A549 (cell line): ENCODE measurements around the gene SPATA13. TPM values are rescaled to one million over a fixed set of nuclear protein-coding genes. Genes with fewer than 3 reads are reported as not detected.
"Not testable (repeated sequence)": the region's sequence is repeated elsewhere in the genome, so short reads cannot be mapped to it uniquely, and the experiment has no call there.

Source experiments
- ATAC-seq, 2 experiments: fragments of 200-7000 bp in 1 of 2; fragments of >200 bp in 1 of 2; cut with Nextera tagmentation in 1 of 2; cut with Tn5 transposase in 1 of 2; 3 replicates each; pipeline versions ENCODE4 v1.8.0 to v1.9.1; 2018 to 2020; ENCODE audit warnings: mild to moderate bottlenecking in 1 of 2, moderate library complexity in 1 of 2
- CTCF ChIA-PET: fragments of 300-600 bp; sonication (Branson Sonifier 250); formaldehyde crosslinking; extraction: SDS; loops from one replicate; lab custom pipeline; 2021; ENCODE audit warnings: antibody characterized with exemption, inconsistent platforms; lab: Yijun Ruan, JAX
- POLR2A ChIA-PET: fragments of 350-600 bp; formaldehyde crosslinking; extraction: SDS; loops from one replicate; lab custom pipeline; 2021; ENCODE audit warnings: antibody characterized with exemption, inconsistent platforms; lab: Yijun Ruan, JAX
- DNase-seq, 2 experiments: peaks; one replicate each; pipeline versions ENCODE4 v3.0.0 to v3.0.0-alpha.2; 2011 to 2016; ENCODE audit warnings: low read depth in 1 of 2, low spot score in 1 of 2
- FAIRE-seq: peaks from 2 replicates; lab custom pipeline; 2011; peaks lifted over from hg19 to GRCh38; lab: Jason Lieb, UNC
- H3K27ac ChIP-seq, 2 experiments: fragments of >200 bp; sonication (Bioruptor Twin); formaldehyde crosslinking; 3 replicates each; pipeline ENCODE4 v1.5.1; 2016 to 2017
- H3K4me1 ChIP-seq: fragments of >200 bp; sonication (Bioruptor Twin); formaldehyde crosslinking; 3 replicates; pipeline ENCODE4 v1.6.1; 2016
- H3K4me2 ChIP-seq: fragments of >200 bp; sonication (Bioruptor Twin); formaldehyde crosslinking; 3 replicates; pipeline ENCODE4 v1.6.1; 2016
- H3K4me3 ChIP-seq: fragments of >200 bp; sonication (Bioruptor Twin); formaldehyde crosslinking; 3 replicates; pipeline ENCODE4 v1.5.1; 2016
- H3K9me3 ChIP-seq: fragments of >200 bp; sonication (Bioruptor Twin); formaldehyde crosslinking; 3 replicates; pipeline ENCODE4 v1.6.1; 2016
- CTCF ChIP-seq: fragments of >200 bp; sonication (Bioruptor Twin); formaldehyde crosslinking; IDR thresholded peaks from 3 replicates; pipeline ENCODE4 v1.5.1; 2016
- EHF ChIP-seq: fragments of 250-450 bp; sonication (Bioruptor Pico); IDR thresholded peaks from 2 replicates; pipeline ENCODE4 v1.5.0; 2020; ENCODE audit warnings: mild to moderate bottlenecking
- FOSL2 ChIP-seq, 2 experiments: fragments of 450-650 bp in 1 of 2; fragments of >200 bp in 1 of 2; sonication (Bioruptor Twin) in 1 of 2; formaldehyde crosslinking; IDR thresholded peaks; 2 replicates each; pipeline versions ENCODE4 v1.5.0 to v1.6.1; 2016 to 2020; ENCODE audit warnings: mild to moderate bottlenecking in 1 of 2, moderate library complexity in 1 of 2
- KDM5A ChIP-seq: fragments of 200-600 bp; sonication (generic); IDR thresholded peaks from 2 replicates; pipeline ENCODE4 v1.6.1; 2016; ENCODE audit warnings: antibody characterized with exemption, mild to moderate bottlenecking
- RAD21 ChIP-seq, 2 experiments: fragments of >200 bp in 1 of 2; sonication (Bioruptor Twin) in 1 of 2; formaldehyde crosslinking in 1 of 2; IDR thresholded peaks in 1 of 2; conservative IDR thresholded peaks in 1 of 2; 2 replicates in 1 of 2; 3 replicates in 1 of 2; pipeline ENCODE4 v1.6.1; 2012 to 2018; ENCODE audit warnings: inconsistent platforms in 1 of 2
- REST ChIP-seq: fragments of 200-600 bp; sonication (generic); IDR thresholded peaks from 2 replicates; pipeline ENCODE4 v1.6.1; 2016; ENCODE audit warnings: antibody characterized with exemption, mild to moderate bottlenecking, moderate library complexity
- TP53 ChIP-seq: fragments of 250-450 bp; sonication (Bioruptor Pico); IDR thresholded peaks from 2 replicates; pipeline ENCODE4 v1.5.0; 2021; ENCODE audit warnings: mild to moderate bottlenecking, moderate library complexity
- WGBS: methylation state at CpG from one replicate; pipeline ENCODE4 v1.1.6; 2017; ENCODE audit errors: missing lambda C conversion rate; 5-methylcytosine and 5-hydroxymethylcytosine counted together
- polyA plus RNA-seq, 4 experiments: library from polyadenylated mRNA; depleted of rRNA in 3 of 4; stranded (reverse); fragments of >200 nt; fragmentation: RNase III in 1 of 4; extraction: RNeasy Plus Mini Kit Qiagen cat#74134 plus additional on column Dnase treatment in 1 of 4; gene quantifications; 2 replicates in 3 of 4; 3 replicates in 1 of 4; pipeline ENCODE4 v1.2.3, GENCODE V29; 2011 to 2017

Gene SPATA13
- polyA plus RNA-seq, 2 of the 4 experiments (the other 2 are of a cell fraction), result 3.1 to 6.3 TPM

- no peak for TF ChIP-seq REST
- TF ChIP-seq KDM5A, result no peak
- no peak for TF ChIP-seq TP53 (CRISPR knock-in tag)
- no peak for TF ChIP-seq FOSL2 (IDR thresholded peaks at IDR 0.05)
- no peak for TF ChIP-seq FOSL2 (CRISPR knock-in tag; IDR thresholded peaks at IDR 0.05)
These were observed 148.0 kb downstream of the SPATA13 start (continued) for GRCh38 chr13:24308488-24309020.

GRCh38 chr13:24309300-24309699, 148.8 kb downstream of the SPATA13 start, which contains the start of gene C1QTNF9:
TSS of gene C1QTNF9 (plus strand) at chr13:24309580. CDS start at chr13:24316004, 6,424 bp downstream.
- H3K27ac ChIP-seq, POLR2A ChIA-PET, H3K4me2 ChIP-seq, CTCF ChIA-PET, ATAC-seq, H3K4me1 ChIP-seq, H3K4me3 ChIP-seq, H3K9me3 ChIP-seq, FAIRE-seq, DNase-seq: not testable (repeated sequence)
- 84% methylated on average over 2 of the region's 2 CpGs for WGBS

- Histone ChIP-seq H3K9me3 (no peaks in the 10 kb centered on the region), H3K4me3 (no peak overlapping the region), H3K4me1 (no peaks in the 10 kb centered on the region), H3K27ac (no peak overlapping the region), H3K4me2 (no peak overlapping the region)
- TF ChIP-seq RAD21 (conservative IDR thresholded peaks at IDR 0.05 in 1 of 2, IDR thresholded peaks at IDR 0.05 in 1 of 2) (peak; percentile 23 to 29; a peak in 1 of 5 replicates), CTCF (peak; percentile 23; the same call in 2 of the 3 replicates), EHF (CRISPR knock-in tag) (no peak)
- 21% methylated on average over 5 of the region's 5 CpGs for WGBS
- CTCF ChIA-PET, result interaction anchor here (0.7 kb wide), 1 partner anchor 414 kb away, joined by 4 read pairs; no protein-coding TSS in a partner anchor
- POLR2A ChIA-PET, result no interaction called here
- ATAC-seq, result peak in 1 of 2 experiments; percentile 39; a peak in 1 of 6 replicates
- peak in 1 of 2 experiments; percentile 11 for DNase-seq
- FAIRE-seq, result no peak
These were observed 152.9 kb downstream of the SPATA13 start for GRCh38 chr13:24313439-24313838.

- ATAC-seq, POLR2A ChIA-PET, DNase-seq, H3K4me3 ChIP-seq, H3K9me3 ChIP-seq, CTCF ChIA-PET, H3K4me2 ChIP-seq, H3K4me1 ChIP-seq, H3K27ac ChIP-seq, FAIRE-seq: not testable (repeated sequence)
- 41% methylated on average over 7 of the region's 10 CpGs for WGBS
These were observed 157.3 kb downstream of the SPATA13 start for GRCh38 chr13:24317835-24318234.

GRCh38 chr13:24318878-24319277, 158.4 kb downstream of the SPATA13 start:
- H3K4me2 ChIP-seq, H3K4me1 ChIP-seq, FAIRE-seq, H3K27ac ChIP-seq, CTCF ChIA-PET, POLR2A ChIA-PET, H3K4me3 ChIP-seq, H3K9me3 ChIP-seq, DNase-seq, ATAC-seq: not testable (repeated sequence)
- WGBS, result 52% methylated on average over 3 of the region's 4 CpGs

- H3K4me2 ChIP-seq, H3K4me3 ChIP-seq, DNase-seq, H3K4me1 ChIP-seq, ATAC-seq, FAIRE-seq, H3K9me3 ChIP-seq, POLR2A ChIA-PET, H3K27ac ChIP-seq: not testable (repeated sequence)
- WGBS, result 35% methylated on average over 4 of the region's 6 CpGs
- CTCF ChIA-PET, result interaction anchor here (0.7 kb wide), 2 partner anchors 234 to 236 kb away, joined by 3 to 4 read pairs; no protein-coding TSS in a partner anchor
These were observed 159.1 kb downstream of the SPATA13 start for GRCh38 chr13:24319641-24320040.

GRCh38 chr13:24321416-24321815, 160.9 kb downstream of the SPATA13 start:
- H3K27ac ChIP-seq, H3K9me3 ChIP-seq, ATAC-seq, POLR2A ChIA-PET, DNase-seq, H3K4me1 ChIP-seq, H3K4me3 ChIP-seq, FAIRE-seq, H3K4me2 ChIP-seq: not testable (repeated sequence)
- 52% methylated on average over 8 of the region's 8 CpGs for WGBS
- CTCF ChIA-PET, result interaction anchor here (0.9 kb wide), 1 partner anchor 351 kb away, joined by 3 read pairs; no protein-coding TSS in a partner anchor
